ENCODE data around the gene TMEM151A.

The TMEM151A gene

DNA sequence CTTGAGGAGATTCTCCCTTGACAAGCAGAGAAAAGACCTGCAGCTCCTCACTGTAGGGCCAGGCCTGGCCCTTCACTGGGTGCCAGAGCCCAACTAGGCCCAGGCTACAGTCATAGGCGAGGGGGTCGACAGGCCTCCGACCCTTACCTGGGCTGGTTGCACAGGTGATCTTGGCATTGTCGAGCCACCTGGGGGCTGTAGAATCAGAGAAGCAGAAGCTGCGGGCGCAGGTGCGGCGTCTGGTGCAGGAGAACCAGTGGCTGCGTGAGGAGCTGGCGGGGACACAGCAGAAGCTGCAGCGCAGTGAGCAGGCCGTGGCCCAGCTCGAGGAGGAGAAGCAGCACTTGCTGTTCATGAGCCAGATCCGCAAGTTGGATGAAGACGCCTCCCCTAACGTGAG lies 30.1 kb upstream of the TMEM151A start:
- no peak for DNase-seq
- no peak overlapping the region for H3K27ac ChIP-seq
- intact Hi-C loops (cut with DNase I; ENCODE audit: low total_unique reads), result no loop called here
- TF ChIP-seq, protein P1, sequence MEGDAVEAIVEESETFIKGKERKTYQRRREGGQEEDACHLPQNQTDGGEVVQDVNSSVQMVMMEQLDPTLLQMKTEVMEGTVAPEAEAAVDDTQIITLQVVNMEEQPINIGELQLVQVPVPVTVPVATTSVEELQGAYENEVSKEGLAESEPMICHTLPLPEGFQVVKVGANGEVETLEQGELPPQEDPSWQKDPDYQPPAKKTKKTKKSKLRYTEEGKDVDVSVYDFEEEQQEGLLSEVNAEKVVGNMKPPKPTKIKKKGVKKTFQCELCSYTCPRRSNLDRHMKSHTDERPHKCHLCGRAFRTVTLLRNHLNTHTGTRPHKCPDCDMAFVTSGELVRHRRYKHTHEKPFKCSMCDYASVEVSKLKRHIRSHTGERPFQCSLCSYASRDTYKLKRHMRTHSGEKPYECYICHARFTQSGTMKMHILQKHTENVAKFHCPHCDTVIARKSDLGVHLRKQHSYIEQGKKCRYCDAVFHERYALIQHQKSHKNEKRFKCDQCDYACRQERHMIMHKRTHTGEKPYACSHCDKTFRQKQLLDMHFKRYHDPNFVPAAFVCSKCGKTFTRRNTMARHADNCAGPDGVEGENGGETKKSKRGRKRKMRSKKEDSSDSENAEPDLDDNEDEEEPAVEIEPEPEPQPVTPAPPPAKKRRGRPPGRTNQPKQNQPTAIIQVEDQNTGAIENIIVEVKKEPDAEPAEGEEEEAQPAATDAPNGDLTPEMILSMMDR (IDR thresholded peaks at IDR 0.05), result no peak
- peaks cover 0 to 26% (median 15%) of the 10 kb centered on the region in 4 donors for H3K4me1 ChIP-seq
- H3K36me3 ChIP-seq, result peaks cover 22 to 74% (median 42%) of the 10 kb centered on the region in 3 donors
- no peak overlapping the region for H3K4me3 ChIP-seq
- no peaks in the 10 kb centered on the region for H3K9me3 ChIP-seq
- H3K27me3 ChIP-seq, result no peaks in the 10 kb centered on the region

DNA sequence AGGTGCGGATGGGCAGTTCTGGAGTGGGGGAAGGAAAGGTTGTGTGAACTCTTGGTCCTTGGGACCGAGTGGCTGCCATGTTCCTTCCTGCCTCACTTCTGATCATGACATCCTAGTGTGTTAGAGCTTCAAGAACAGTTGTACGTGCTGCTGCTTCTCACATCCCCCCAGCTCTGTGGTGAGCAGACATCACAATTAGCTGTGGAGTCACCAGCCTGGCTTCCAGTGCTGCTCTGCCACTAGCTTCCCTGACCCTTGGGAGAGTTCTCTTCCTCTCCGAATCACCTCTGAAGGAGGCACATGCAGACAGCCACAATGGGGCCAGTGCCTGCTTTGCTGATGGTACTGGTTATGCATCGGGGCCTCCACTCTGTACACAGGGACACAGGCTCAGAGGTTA lies 29.5 kb upstream of the TMEM151A start:
- Histone ChIP-seq H3K27ac (no peak overlapping the region), H3K9me3 (no peaks in the 10 kb centered on the region), H3K4me3 (no peak overlapping the region), H3K36me3 (peaks cover 22 to 74% (median 42%) of the 10 kb centered on the region in 3 donors), H3K27me3 (no peaks in the 10 kb centered on the region), H3K4me1 (peaks cover 0 to 26% (median 18%) of the 10 kb centered on the region in 4 donors)
- intact Hi-C loops (cut with DNase I; ENCODE audit: low total_unique reads), result no loop called here
- TF ChIP-seq, protein P1 (IDR thresholded peaks at IDR 0.05), result no peak
- no peak for DNase-seq

DNA sequence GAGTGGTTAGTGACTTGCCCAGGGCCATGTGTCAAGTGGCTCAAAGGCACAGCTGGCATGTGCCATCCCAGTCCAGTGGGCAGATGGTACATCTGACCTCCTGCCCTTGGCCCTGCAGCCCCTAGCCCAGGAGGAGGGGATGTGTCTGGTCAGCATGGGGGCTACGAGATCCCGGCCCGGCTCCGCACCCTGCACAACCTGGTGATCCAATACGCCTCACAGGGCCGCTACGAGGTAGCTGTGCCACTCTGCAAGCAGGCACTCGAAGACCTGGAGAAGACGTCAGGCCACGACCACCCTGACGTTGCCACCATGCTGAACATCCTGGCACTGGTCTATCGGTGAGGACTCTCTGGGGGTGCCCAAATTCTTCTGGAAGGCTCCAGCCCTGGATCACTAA lies 29.0 kb upstream of the TMEM151A start:
- H3K27me3 ChIP-seq, result no peaks in the 10 kb centered on the region
- TF ChIP-seq, protein P1 (IDR thresholded peaks at IDR 0.05), result no peak
- DNase-seq, result no peak
- intact Hi-C loops (cut with DNase I; ENCODE audit: low total_unique reads), result no loop called here
- H3K36me3 ChIP-seq, result peaks cover 22 to 74% (median 42%) of the 10 kb centered on the region in 3 donors
- no peak overlapping the region for H3K27ac ChIP-seq
- no peak overlapping the region for H3K4me3 ChIP-seq
- peaks cover 0 to 25% (median 18%) of the 10 kb centered on the region in 4 donors for H3K4me1 ChIP-seq
- no peaks in the 10 kb centered on the region for H3K9me3 ChIP-seq

DNA sequence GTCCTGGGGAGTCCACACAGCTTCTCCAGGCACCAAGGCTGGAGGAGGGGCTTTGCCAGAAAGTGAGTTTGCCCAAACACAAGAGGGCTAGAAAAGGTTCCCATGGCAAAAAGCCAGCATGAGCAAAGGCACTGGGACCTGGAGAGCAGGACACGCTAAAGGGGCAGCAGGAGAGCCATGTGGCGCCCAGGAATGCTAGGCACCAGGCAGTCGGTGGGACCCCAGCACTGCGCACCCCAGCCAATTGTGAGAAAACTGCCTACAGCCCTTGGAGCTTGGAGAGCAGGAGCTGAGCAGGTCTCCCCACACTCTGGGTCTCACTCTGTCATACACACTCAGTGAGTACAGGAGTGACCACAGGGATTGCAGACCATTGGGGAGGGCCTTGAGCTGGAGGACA lies 28.5 kb upstream of the TMEM151A start:
- Histone ChIP-seq H3K4me3 (no peak overlapping the region), H3K27ac (no peak overlapping the region), H3K9me3 (no peaks in the 10 kb centered on the region), H3K36me3 (peaks cover 22 to 74% (median 42%) of the 10 kb centered on the region in 3 donors), H3K4me1 (peaks cover 0 to 25% (median 18%) of the 10 kb centered on the region in 4 donors), H3K27me3 (no peaks in the 10 kb centered on the region)
- DNase-seq, result no peak
- intact Hi-C loops (cut with DNase I; ENCODE audit: low total_unique reads), result no loop called here
- TF ChIP-seq, protein P1 (IDR thresholded peaks at IDR 0.05), result no peak

DNA sequence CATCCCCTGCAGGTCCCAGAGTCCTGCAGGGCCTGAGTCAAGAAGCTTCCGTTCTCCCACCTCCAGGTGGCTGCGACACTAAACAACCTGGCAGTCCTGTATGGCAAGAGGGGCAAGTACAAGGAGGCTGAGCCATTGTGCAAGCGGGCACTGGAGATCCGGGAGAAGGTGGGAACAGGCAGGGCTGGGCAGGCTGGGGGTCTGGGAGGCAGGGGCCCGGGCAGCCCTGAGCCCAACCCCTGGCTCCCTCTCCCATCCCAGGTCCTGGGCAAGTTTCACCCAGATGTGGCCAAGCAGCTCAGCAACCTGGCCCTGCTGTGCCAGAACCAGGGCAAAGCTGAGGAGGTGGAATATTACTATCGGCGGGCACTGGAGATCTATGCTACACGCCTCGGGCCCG lies 27.9 kb upstream of the TMEM151A start:
- Histone ChIP-seq H3K4me1 (peaks cover 0 to 20% (median 13%) of the 10 kb centered on the region in 4 donors), H3K4me3 (no peak overlapping the region), H3K27me3 (no peaks in the 10 kb centered on the region), H3K36me3 (peaks cover 22 to 74% (median 42%) of the 10 kb centered on the region in 3 donors), H3K9me3 (no peaks in the 10 kb centered on the region), H3K27ac (no peak overlapping the region)
- intact Hi-C loops (cut with DNase I; ENCODE audit: low total_unique reads), result no loop called here
- no peak for DNase-seq
- TF ChIP-seq, protein P1 (IDR thresholded peaks at IDR 0.05), result no peak

DNA sequence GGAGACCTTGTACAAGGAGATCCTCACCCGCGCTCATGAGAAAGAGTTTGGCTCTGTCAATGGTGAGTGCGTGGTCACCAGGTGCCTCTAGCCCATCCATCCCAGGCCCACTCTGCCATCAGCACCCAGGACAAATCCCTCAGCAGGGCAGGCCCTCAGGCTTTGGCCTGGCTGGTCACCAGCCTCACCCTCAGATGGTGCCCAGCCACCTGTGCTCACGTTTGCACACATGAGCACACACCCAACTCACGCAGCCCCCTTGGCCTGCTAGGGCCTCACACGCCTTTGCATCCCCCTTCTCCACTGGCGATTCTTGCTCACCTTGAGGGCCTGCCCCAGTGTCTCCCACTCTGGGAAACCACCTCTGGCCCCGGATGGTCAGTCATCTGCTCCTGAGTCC lies 27.3 kb upstream of the TMEM151A start:
- H3K27ac ChIP-seq, result no peak overlapping the region
- H3K27me3 ChIP-seq, result no peaks in the 10 kb centered on the region
- peaks cover 0 to 17% (median 13%) of the 10 kb centered on the region in 4 donors for H3K4me1 ChIP-seq
- intact Hi-C loops (cut with DNase I; ENCODE audit: low total_unique reads), result no loop called here
- H3K9me3 ChIP-seq, result no peaks in the 10 kb centered on the region
- H3K4me3 ChIP-seq, result no peak overlapping the region
- H3K36me3 ChIP-seq, result peaks cover 22 to 72% (median 42%) of the 10 kb centered on the region in 3 donors
- no peak for DNase-seq
- TF ChIP-seq, protein P1 (IDR thresholded peaks at IDR 0.05), result no peak

Measured in tibial artery (tissue), 4 donors.